Hippocampal formation (tissue), 2 donors: ENCODE results near the gene ZNF835.

Experiments used
- DNase-seq, 2 donors: peaks; one replicate each; lab custom pipeline; 2025; lab: John Stamatoyannopoulos, UW

Gene ZNF835

DNA sequence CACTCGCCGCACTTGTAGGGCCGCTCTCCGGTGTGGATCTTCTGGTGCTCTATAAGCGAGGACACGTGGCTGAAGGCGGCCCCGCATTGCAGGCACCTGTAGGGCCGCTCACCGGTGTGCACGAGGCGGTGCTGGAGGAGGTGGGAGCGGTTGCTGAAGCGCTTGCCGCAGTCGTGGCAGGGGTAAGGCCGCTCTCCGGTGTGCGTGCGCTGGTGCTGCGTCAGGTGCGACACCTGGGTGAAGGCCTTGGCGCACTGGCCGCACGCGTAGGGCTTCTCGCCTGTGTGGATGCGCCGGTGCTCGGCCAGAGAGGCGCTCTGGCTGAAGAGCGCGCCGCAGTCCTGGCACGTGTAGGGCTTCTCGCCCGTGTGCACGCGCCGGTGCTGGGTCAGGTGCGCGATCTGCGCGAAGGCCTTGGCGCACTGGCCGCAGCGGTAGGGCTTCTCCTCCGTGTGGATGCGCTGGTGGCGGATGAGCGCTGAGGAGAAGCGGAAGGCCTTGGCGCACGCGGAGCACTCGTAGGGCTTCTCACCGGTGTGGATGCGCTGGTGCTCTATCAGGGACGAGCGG lies 7.5 kb downstream of the ZNF835 start:
- DNase-seq, result no peak

DNA sequence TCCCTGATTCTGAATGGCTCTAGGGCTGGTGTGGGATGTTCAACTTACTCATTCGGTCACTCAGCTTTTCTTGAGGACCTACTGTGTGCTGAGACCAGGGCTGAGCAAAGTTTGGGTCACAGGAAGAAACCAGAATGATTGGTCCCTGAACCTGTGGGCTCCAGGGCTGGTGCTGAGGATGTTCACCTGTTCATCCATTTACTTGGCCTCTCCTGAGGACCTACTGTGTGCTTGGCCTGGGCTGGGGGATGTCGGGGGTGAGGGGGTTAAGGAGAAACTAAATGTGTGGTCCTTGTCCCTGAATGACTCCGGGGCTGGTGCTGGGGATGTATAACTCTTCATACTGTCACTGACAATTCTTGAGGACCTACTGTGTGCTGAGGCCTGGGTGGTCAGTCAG lies 10.3 kb downstream of the ZNF835 start:
- no peak for DNase-seq

GRCh38 chr19:56660381-56661107 lies 11.0 kb downstream of the ZNF835 start:
- DNase-seq, result no peak

DNA sequence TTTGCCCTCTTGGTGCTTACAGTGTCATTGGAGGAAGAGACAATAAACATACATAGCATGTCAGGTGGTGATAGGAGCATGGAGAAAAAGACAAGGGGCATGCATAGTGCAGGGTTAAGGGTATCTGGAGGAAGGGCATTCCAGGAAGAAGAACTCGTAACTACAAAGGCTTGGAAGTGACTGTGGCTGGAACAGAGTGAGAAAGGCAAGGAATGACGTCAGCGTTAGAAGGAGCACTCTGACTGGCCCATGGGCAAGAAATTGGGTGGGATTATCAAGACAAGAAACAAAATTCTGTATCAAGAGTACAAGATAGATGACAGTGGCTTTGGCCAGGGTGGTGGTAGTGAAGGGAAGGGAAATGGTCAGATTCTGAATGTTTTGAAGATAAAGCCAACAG lies 17.4 kb downstream of the ZNF835 start:
- DNase-seq, result no peak

- no peak for DNase-seq
These were observed 28.0 kb downstream of the ZNF835 start for GRCh38 chr19:56643460-56643955.

DNA sequence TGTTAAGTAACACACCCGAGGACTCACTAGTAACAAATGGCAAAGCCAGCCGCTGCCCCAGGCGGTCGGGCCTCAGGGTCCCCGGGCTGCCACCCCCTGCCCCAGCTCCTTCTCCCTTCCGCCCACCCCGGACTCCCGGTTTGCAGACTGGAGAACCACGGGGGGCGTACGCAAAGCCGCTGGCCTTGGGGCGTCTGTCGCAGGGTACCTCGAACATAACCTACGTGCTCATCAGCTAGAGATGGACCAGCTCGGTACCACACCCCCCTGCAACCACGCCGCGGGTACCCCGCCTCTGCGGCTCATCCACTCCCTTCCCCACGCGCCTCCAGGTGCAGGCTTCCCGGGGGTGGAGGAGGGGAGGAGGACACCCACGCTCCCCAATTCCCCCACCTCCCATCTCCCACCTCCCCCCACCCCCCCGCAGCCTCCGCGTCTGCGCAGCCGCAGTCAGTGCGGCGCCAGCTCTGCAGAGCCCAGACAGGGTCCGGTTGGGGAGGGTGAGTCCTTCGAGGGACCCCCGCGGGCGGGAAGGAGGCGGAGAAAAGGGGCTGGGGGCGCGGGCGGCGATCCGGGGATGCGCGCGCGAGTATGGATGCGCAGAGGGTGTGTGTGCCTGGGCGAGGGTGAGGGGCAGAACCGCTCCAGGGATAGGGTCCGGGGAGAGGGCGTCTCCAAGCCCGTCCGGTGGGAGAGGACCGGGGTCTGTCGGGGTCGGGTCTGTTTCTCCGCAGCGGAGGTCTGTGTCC lies 28.7 kb downstream of the ZNF835 start, which contains the start of gene SMIM17:
Gene SMIM17, plus strand, starts transcription at position 449 of the 749 bp plus-strand sequence. CDS start 2,509 bp downstream, outside the sequence.
- no peak for DNase-seq

GRCh38 chr19:56639217-56639616 lies 32.3 kb downstream of the ZNF835 start:
- DNase-seq, result no peak

GRCh38 chr19:56637976-56638555 lies 33.5 kb downstream of the ZNF835 start:
- peak; percentile 44 to 46 for DNase-seq

DNA sequence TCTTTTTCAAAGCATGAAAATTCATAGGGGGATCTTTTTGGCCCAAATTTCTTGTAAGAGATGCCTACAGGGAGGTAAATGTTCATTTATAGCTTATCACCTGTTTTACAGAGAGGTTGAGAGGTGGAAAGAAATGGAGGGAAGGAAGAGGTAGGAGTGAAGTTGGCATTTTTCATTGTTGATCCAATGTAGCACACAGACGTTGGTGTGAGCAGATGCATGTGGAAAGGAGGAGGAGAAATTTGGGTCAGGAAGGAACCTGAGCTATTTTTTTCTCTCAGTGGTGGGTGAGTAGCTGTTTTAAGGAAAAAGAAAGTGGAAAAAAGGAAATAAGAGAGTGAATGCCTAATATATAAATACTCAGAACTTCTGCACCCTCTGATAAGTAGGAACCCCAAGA lies 38.5 kb downstream of the ZNF835 start:
- DNase-seq, result no peak

GRCh38 chr19:56625708-56626107 lies 45.8 kb downstream of the ZNF835 start:
- no peak for DNase-seq

GRCh38 chr19:56623006-56623405 lies 48.6 kb downstream of the ZNF835 start:
- no peak for DNase-seq

DNA sequence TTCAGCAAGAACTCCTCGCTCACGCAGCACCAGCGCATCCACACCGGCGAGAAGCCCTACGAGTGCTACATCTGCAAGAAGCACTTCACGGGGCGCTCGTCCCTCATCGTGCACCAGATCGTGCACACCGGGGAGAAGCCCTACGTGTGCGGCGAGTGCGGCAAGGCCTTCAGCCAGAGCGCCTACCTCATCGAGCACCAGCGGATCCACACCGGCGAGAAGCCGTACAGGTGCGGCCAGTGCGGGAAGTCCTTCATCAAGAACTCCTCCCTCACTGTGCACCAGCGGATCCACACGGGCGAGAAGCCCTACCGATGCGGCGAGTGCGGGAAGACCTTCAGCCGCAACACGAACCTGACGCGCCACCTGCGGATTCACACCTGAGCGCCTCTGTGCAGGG lies 49.2 kb downstream of the ZNF835 start:
- no peak for DNase-seq

GRCh38 chr19:56619121-56619520 lies 52.4 kb downstream of the ZNF835 start:
- no peak for DNase-seq

DNA sequence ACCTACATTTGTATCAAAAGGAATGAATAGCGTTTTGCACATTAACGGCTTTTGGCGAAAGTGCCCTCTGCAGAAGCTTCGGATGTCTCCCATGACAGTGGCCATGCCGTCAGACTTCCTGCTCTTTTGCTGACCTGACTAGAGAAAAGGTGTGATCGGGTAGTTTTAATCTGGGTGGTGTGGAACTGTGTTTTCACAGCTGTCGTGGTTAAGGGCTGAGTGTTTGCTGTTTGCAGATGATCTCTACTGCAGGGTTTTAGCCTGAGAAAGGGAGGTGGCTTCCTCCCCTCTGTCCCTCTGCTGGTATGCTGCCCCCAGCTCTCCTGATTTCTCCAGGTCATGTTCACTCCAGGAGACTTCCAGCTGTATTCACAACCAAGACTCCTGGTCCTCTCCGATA lies 54.0 kb downstream of the ZNF835 start:
- no peak for DNase-seq

- DNase-seq, result no peak
These were observed 57.9 kb downstream of the ZNF835 start for GRCh38 chr19:56613639-56614038.

- no peak for DNase-seq
These were observed 58.8 kb downstream of the ZNF835 start for GRCh38 chr19:56612737-56613136.
